Pulmonary artery endothelial cell (primary cell): ENCODE results near the gene UBIAD1. TPM values are rescaled to one million over a fixed set of nuclear protein-coding genes. Genes with fewer than 3 reads are reported as not detected.

Experiments used
- DNase-seq: peaks from one replicate; pipeline ENCODE4 v3.0.0-alpha.2; 2011; ENCODE audit warnings: low read depth, low spot score
- total RNA-seq: library from RNA; depleted of rRNA; stranded (reverse); fragments of >200 nt; gene quantifications from 2 replicates; pipeline ENCODE4 v1.2.3, GENCODE V29; 2014

The UBIAD1 gene
- total RNA-seq, 1 donor from 2014 or later: 6.3 TPM

DNA sequence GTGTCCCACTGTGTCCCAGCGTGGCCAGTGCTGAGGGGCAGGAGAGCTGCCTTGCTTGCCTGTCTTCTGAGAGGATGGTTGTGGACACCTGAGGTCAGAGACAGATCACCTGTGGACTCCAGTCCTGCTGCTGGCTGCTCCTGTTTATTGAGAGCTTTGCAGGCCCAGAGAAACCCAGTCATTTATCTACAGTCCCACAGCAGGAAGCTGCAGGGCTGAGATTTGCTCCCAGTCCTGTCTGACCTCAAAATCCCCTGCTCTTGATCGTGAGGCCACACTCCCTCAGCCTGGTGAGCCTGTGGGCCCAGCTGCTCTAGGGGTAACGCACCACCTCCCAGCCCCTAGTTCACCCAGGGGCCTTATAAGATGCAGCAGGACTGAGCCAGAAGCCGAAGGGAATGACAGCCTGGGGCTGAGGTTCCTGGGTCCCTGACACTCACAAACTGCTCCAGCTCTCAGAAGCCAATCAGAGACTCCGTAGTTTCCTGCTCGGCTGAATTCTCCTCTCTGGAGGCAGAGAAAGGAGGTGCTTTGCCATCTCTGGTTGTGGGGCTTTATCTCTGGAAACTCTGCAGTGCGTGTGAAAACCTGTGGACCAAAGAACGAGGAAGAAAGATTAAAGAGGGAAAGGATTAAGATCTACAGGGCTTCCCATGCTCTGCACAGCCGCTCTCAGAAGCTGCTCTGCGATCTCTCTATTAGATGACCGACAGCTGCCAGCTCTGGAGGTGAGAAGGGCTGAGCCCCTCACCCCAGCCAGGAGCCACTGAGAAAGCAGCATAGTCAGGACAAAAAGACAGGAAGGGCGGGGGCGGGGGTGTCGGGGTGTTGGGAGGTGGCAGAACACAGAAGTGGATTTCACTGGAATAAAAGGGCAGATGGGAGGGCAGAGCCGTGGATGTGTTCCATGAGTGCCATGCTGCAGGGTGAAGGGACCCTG is 39.1 kb downstream of the UBIAD1 start:
- DNase-seq: no peak

DNA sequence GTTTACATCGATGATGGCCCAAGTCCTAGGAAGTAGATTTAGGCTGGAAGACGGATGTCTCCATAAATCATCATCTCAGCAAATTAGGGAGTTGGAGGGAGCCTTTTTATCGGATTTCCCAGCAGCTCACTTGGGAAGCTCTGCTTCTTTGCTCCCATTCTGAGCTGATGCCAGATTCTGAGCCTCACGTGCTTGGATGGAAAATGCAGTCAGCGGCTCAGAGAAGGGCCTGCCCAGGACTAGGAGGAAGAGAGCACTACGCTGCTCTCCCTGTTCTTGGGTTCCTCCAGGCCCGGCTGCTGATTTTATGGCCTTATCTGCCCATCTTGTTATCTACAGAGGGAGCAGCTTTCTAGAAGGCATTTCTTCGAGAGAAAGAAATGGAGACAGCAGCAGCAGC is 42.0 kb downstream of the UBIAD1 start:
- no peak for DNase-seq

DNA sequence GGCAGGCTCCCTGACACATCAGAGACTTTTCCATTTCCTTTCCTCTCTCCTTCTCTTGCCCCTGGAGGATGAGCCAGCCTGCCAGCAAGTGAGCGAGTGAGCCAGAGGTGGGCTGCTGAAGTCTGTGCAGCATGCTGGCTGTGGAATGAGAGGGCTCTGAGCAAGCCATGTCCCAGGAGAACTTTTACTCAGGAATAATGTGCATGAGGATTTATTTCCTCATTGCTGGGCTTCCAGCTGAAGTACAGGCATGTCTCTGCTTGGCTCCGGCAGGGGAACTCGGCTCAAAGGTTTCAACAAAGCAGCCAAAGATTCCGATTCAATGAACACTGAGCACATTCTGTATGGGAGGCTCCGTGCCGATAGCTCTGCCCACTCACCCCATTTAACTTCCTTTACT is 43.7 kb downstream of the UBIAD1 start:
- no peak for DNase-seq

DNA sequence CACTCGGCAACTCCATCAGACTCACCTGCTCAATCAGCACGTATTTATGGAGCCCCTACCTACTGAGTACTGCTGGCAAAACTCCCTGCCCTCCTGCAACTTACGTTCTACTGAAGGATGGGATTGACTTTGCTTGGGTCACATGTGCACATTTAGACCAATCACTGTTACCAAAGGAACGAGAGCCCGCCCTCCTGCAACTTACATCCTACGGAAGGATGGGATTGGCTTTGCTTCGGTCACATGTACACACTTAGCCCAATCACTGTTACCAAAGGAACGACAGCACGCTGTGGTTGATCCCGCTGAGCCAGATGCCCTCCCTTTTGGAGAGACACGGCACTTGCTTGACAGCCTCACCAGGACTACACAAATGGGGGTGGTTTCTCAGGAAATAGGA is 46.0 kb downstream of the UBIAD1 start:
- no peak for DNase-seq

DNA sequence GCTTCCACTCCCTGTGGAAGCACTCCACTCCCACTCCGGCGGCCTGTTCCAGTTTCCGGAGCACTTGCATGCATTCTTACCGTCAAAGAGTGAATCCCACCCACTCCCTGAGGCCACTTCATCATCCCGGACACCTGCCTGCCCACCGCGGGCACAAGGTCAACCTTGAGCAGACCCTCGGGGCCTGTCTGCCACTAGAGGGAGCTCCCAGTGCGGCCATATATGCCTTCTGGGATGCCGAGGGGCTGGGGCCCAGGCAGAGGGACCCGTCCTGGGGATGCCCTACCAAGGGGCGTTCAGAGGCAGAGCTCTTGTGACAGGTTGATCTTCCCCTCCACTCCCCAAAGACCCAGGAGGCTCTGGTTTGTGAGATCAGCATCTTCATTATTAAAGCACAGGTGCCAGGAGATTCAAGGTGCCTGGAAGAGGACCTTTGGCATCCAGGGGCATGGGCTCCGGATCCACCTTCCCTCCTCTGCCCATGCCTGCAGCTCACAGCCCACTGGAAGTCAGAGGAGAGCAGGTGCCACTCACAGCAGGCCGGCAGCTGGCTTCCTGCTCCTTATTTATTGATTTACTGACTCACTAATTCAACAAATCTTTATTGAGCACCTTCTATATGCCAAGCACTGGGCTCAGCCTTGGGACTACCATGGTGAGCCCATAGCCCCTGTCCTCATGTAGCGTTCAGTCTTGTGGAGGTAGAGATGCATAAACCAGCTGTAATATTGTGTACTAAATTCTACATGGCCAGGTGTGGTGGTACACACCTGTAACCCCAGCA is 47.3 kb downstream of the UBIAD1 start:
- DNase-seq: no peak

DNA sequence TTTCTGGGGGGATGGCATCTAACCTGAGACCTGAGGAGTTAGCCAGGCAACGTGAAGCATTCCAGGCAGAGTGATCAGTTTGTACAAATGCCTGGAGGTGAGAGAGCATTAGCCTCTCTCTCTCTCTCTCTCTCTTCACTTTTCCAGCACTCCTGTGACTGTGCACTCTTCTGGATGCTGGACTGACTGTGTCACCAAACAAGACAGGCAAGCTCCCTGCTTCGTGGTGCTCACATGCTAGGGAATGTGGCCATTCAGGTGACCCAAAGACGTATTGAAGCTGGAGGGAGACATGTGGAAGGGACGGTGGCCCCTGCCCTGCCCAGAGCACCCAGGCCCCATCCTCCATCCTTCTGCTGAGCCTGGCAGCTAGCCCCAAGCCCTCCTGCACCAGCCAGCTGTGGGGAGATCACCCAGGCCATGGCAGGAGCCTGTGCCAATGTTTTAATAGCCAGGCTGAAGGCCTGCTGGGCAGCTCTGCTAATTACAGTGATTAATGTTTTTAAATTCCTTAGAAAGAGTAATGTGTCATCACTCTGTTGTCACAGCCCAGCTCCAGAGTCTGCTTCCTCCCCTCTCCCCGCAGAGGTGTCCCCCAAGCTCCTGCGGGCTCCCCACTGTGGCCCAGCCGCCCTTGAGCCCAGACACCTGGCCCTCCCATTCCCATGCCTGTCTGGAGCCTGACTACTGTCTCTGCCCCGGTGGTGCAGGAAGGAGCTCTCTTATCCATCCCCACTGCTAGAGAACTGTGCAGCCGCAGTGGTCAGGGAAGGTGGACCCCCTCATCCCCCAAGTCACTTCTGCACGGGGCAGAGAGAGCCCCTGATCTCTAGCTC is 48.9 kb downstream of the UBIAD1 start:
- DNase-seq: no peak

DNA sequence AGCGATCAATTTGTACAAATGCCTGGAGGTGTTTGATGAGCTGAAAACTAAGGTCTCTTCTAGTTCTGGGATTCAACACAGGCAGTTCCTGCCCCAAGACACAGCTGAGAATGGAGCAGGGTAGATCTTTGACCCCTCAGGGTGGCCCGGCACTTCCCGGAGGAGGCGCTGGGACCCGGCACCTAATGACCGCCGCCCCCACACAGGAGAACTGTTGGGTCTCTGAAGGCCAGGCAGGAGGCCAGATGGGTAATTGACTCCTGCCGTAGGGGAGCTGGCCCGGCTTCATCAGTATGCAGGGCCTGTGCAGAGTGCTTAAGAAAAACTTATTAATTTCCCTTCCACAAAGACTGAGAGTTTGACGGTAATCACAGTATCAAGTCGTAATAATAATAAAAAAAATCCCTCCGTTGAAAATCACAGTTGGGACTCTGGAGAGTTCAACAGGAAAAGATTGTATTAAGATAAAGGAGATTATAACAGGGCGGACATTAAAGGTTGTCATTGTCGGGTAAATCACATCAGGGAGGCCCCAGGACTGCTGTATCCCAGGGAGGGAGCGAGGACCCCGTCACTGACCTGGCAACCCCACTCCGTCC is 51.7 kb downstream of the UBIAD1 start:
- DNase-seq: no peak

DNA sequence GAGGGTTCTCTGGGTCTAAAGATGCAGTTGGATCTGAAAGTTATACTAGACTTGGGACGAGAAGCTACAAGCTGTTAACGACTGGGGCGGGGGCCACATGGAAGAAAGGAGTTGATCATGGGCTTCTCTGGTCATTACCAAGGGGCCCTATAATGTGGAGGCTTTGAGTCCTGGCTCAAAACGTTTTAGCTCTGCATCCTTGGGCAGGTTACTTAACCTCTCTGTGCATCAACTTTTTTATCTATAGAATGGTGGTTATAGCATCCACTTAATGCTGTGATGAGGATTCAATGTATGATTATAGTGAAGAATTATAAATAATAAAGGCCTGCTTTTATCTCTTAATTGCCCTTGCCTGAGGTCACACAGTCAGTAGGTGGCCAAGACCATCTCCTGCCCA is 53.1 kb downstream of the UBIAD1 start:
- DNase-seq: no peak

DNA sequence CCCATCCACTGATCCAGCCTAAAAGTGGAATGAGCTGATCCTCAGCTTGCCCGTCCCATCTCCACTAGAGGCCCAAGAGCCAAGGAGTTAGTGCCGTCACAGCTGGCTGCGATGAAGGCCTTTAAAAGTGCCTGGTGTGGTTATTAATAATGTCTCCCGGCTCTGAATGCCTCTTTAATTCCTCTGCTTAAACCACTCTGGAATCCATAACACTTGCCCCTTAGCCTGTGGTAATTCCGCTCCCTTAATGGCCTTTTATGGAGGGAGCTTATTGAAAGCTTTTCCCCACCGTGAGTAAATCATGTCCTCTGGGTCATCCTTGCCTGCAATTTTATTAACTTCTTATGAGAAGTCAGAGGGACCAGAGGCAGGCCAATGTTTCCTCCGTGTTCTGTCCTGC is 55.4 kb downstream of the UBIAD1 start:
- no peak for DNase-seq

DNA sequence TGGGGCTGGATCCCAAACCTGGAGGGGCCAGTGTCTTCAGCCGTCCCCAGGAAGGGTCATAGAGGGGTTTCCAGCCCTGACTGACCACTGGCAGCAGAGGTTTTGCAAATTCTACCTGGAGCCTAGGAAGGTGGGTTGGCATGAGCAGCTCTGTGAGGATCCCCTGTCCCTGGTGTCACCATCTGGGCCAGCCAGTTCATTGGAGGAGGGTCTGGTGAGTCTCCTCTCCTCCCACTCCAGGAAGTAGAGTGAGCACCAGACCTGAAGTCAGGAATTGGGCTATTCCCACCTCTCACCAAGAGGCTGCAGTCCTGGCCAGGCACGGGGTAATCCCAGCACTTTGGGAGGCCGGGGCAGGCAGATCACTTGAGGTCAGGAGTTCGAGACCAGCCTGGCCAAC is 57.4 kb downstream of the UBIAD1 start:
- DNase-seq: no peak

DNA sequence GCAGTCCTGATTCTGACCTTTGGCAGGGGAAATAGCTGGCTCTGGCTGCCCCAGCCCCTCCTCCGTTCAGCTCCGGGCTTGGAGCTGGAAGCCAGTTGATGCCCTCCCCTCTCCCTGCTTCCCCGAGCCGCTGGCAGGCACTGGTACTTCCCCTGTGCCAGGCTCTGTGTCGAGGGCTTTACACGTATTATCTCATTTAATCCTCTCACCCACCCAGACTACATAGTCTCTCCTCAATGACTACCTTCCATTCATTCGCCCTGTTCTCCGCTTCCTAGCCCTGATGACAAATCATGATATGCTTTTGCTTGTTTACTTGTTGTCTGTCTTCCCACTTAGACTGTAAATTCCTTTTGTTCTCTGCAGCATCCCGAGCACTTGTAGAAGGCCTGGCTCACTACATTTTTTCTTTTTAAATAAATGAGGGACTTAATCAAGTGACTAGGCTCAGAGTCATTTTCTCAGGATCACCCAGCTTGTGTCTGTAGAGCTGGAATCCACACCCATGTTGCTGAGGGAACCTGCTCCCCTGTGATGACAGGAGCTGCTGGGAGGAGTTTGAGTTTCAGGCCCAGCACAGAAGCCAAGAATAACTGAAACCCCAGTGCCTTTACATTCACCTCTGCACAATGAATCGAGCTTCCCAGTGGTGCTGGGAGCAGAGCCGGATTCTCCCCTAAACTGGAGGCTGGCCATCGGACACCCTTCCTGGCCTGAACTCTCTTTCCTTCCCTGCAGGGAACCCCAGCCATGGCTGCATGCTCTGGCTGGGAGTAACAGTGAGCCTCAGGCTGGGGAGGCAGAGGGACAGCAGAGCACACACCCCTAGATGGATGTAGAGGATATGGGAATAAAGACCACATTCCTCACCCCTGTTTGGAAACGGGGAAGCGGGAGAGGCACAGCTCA is 58.3 kb downstream of the UBIAD1 start:
- DNase-seq: no peak

DNA sequence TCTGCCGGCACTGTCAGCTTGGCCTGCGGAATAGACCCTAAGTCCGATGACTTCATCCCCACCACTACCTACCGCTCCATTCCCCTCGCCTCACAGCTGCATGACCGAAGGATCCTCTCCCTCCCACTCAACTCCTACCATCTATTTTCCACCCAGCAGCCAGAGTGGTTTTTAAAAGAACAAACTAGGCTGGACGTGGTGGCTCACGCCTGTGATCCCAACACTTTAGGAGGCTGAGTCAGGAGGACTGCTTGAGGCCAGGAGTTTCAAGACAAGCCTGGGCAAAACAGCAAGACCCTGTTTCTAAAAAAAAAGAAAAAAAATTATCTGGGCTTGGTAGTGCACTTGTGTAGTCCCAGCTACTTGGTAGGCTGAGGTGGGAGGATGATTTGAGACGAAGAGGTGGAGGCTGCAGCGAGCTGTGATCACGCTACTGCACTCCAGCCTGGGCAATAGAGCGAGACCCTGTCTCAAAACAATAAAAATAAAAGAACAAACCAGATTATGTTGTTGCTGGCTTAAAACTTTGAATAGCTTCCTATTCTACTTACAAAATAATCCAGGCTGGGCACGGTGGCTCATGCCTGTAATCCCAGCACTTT is 59.0 kb downstream of the UBIAD1 start:
- DNase-seq: no peak

DNA sequence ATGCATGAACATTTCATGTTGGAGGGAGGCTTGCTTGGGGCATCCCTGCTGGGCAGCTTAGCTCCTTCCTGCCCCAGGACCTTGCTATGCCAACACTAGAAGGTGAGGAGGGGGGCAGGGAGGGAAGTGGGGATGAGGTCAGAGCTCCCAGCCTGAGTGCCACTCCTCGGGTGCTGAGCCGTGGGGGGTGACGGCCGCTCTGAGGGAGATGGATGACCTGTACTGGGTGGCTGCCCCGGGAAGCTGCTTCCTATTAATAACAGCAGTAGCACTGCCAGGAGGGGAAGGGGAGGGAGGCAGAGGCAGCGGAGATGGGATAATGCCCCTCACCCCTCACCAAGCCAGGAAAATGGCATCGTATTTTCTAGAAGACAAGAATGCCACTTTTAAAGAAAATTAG is 60.6 kb downstream of the UBIAD1 start:
- no peak for DNase-seq

DNA sequence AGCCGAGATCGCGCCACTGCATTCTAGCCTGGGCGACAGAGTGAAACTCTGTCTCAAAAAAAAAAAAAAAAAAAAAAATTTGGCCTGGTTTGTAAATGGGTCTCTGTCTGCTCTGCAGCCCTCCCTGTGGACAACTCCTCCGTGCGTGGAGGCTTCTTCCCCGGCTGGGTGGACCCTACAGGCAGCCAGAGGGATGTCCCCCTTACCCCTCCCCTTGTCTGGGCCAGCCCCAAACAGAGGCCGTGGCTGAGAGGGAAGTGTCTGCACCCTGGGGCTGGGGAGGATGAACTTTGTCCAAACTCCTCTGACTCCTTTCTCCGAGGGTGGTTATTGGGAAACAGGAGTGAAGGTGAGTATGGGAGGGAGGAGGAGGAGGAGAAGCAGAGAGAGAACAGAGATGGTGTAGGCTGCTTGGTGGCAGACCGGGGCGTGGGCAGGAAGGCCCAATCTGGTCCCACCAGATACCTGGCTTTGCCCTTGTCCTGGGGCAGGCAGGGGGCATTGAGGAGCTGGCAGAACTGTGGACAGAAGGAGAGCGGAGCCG is 61.3 kb downstream of the UBIAD1 start:
- DNase-seq: no peak

DNA sequence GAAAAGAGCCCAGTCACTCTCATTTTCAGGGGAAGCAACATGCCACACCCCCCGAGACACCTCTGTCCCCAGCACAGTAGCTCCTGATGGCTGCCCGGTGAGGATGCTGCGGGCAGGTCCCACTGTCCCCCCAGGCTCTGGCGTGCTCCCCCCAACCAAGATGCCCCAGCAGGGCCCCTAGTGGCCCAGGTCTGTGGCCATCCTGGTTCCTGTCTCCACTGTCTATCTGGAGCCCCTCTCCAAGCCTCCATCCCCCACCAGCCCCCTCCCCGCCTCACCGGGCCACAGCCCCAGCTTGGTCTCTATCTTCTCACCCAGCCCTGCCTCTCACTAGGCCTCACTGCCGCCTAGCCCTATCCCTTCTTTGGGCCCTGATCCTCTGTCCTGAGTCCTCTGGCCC is 61.8 kb downstream of the UBIAD1 start:
- no peak for DNase-seq

DNA sequence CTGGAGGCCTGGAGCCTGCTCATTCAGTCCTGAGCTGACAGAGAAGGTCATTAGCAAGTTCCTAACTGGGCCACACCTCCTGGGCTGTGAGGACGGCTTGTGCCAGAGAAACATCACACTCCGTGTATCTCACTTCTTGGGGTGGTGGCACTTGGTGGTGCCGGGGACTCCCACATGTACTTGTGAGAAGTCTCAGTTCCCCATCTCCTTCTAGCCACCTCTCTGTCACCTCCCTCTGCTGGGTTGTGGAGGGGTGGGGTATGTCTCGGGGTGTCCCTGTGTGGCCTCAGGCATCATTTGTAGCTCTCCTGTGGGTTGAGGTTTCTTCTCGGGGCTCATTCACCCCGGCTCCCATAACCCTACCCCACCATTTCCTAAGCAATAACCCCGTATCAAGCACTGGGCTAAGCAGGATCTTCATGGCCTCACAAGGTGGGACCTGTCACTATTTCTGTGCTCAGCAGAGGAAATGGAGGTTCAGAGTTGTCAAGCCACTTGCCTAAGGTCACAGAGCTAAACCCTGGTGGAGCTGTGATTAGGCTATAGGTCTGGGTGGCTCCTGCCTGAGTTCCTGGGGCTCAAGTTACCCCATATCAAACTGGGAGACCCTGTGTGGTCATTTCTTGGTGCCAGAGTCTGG is 62.5 kb downstream of the UBIAD1 start:
- DNase-seq: no peak

DNA sequence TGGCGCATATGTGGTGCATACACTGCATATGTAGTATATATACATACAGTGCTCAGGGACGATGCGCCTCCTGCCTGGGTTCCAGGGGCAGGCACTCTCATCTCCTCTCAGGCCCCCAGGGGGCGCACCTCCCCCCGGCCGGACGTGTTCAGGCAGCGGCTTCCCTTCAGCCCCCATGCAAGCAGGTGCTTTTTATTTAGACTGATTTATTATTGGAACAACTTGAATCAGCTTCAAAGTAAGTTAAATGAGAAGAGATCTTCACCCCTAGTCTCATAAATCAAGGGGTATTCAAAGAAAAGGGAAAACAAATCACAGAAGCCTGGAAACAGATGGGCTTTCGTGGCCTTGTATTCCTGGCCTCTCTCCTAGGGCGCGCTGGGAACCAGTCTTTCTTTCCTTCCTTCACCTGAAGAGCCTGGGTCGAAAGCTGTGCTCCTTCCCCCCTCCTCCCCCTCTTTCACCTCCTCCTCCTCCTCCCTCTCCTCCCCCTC is 64.6 kb downstream of the UBIAD1 start:
- no peak for DNase-seq
